ENCODE data around the gene PLOD2. TPM values are rescaled to one million over a fixed set of nuclear protein-coding genes. Genes with fewer than 3 reads are reported as not detected.

PLOD2 gene
- polyA plus RNA-seq, 4 donors, result 17.8 to 118 (median 21.5) TPM

- Histone ChIP-seq H3K4me1 (ENCODE audit: control insufficient read depth in 3 of 3, insufficient read depth in 2 of 3, low read depth in 1 of 3, low read length in 2 of 3) (no peaks in the 10 kb centered on the region), H3K36me3 (ENCODE audit: control insufficient read depth in 3 of 3, insufficient read depth in 2 of 3, low read depth in 1 of 3, low read length in 3 of 3) (peaks cover 0 to 11% (median 3%) of the 10 kb centered on the region in 3 donors), H3K4me3 (ENCODE audit: low read depth in 1 of 3, low read length in 3 of 3) (no peak overlapping the region), H3K9me3 (ENCODE audit: control insufficient read depth in 2 of 2, insufficient read depth in 1 of 2, low read depth in 1 of 2, low read length in 1 of 2) (peaks cover 0 to 2% of the 10 kb centered on the region in 2 donors), H3K27ac (ENCODE audit: low read depth in 1 of 3, low read length in 2 of 3) (no peak overlapping the region), H3K27me3 (ENCODE audit: control insufficient read depth in 3 of 3, insufficient read depth in 3 of 3, low read length in 3 of 3) (no peaks in the 10 kb centered on the region)
- WGBS, 3 donors, result 66 to 87% (median 74%) methylated on average over 2 of the region's 2 CpGs
- no peak for DNase-seq
- FAIRE-seq, result no peak
Observed at GRCh38 chr3:146100180-146100579, 60.8 kb downstream of the PLOD2 start.

GRCh38 chr3:146099316-146099715 lies 61.7 kb downstream of the PLOD2 start:
- DNase-seq (no peak), FAIRE-seq (no peak)
- Histone ChIP-seq H3K36me3 (ENCODE audit: control insufficient read depth in 3 of 3, insufficient read depth in 2 of 3, low read depth in 1 of 3, low read length in 3 of 3) (peaks cover 0 to 11% (median 3%) of the 10 kb centered on the region in 3 donors), H3K4me1 (ENCODE audit: control insufficient read depth in 3 of 3, insufficient read depth in 2 of 3, low read depth in 1 of 3, low read length in 2 of 3) (no peaks in the 10 kb centered on the region), H3K27me3 (ENCODE audit: control insufficient read depth in 3 of 3, insufficient read depth in 3 of 3, low read length in 3 of 3) (no peaks in the 10 kb centered on the region), H3K9me3 (ENCODE audit: control insufficient read depth in 2 of 2, insufficient read depth in 1 of 2, low read depth in 1 of 2, low read length in 1 of 2) (peaks cover 0 to 2% of the 10 kb centered on the region in 2 donors), H3K4me3 (ENCODE audit: low read depth in 1 of 3, low read length in 3 of 3) (no peak overlapping the region), H3K27ac (ENCODE audit: low read depth in 1 of 3, low read length in 2 of 3) (no peak overlapping the region)
- WGBS, 3 donors, result 85 to 90% (median 86%) methylated on average over 9 of the region's 9 CpGs

GRCh38 chr3:146093896-146094295 lies 67.1 kb downstream of the PLOD2 start:
- Histone ChIP-seq H3K36me3 (ENCODE audit: control insufficient read depth in 3 of 3, insufficient read depth in 2 of 3, low read depth in 1 of 3, low read length in 3 of 3) (peaks cover 0 to 2% (median 0%) of the 10 kb centered on the region in 3 donors), H3K27ac (ENCODE audit: low read depth in 1 of 3, low read length in 2 of 3) (no peak overlapping the region), H3K4me1 (ENCODE audit: control insufficient read depth in 3 of 3, insufficient read depth in 2 of 3, low read depth in 1 of 3, low read length in 2 of 3) (peaks cover 0 to 4% (median 0%) of the 10 kb centered on the region in 3 donors), H3K27me3 (ENCODE audit: control insufficient read depth in 3 of 3, insufficient read depth in 3 of 3, low read length in 3 of 3) (no peaks in the 10 kb centered on the region), H3K4me3 (ENCODE audit: low read depth in 1 of 3, low read length in 3 of 3) (no peak overlapping the region), H3K9me3 (ENCODE audit: control insufficient read depth in 2 of 2, insufficient read depth in 1 of 2, low read depth in 1 of 2, low read length in 1 of 2) (peaks cover 0 to 2% of the 10 kb centered on the region in 2 donors)
- WGBS, 3 donors, result 57 to 71% (median 70%) methylated on average over 2 of the region's 2 CpGs
- DNase-seq (no peak), FAIRE-seq (no peak)

- 55 to 61% (median 60%) methylated on average over 1 of the region's 1 CpG for WGBS, 3 donors
- Histone ChIP-seq H3K9me3 (ENCODE audit: control insufficient read depth in 2 of 2, insufficient read depth in 1 of 2, low read depth in 1 of 2, low read length in 1 of 2) (no peaks in the 10 kb centered on the region), H3K36me3 (ENCODE audit: control insufficient read depth in 3 of 3, insufficient read depth in 2 of 3, low read depth in 1 of 3, low read length in 3 of 3) (no peaks in the 10 kb centered on the region), H3K4me3 (ENCODE audit: low read depth in 1 of 3, low read length in 3 of 3) (no peak overlapping the region), H3K27me3 (ENCODE audit: control insufficient read depth in 3 of 3, insufficient read depth in 3 of 3, low read length in 3 of 3) (no peaks in the 10 kb centered on the region), H3K4me1 (ENCODE audit: control insufficient read depth in 3 of 3, insufficient read depth in 2 of 3, low read depth in 1 of 3, low read length in 2 of 3) (peaks cover 0 to 4% (median 0%) of the 10 kb centered on the region in 3 donors), H3K27ac (ENCODE audit: low read depth in 1 of 3, low read length in 2 of 3) (no peak overlapping the region)
- DNase-seq (no peak), FAIRE-seq (no peak)
Observed at GRCh38 chr3:146092230-146092629, 68.8 kb downstream of the PLOD2 start.

GRCh38 chr3:146091397-146091796 lies 69.6 kb downstream of the PLOD2 start:
- Histone ChIP-seq H3K9me3 (ENCODE audit: control insufficient read depth in 2 of 2, insufficient read depth in 1 of 2, low read depth in 1 of 2, low read length in 1 of 2) (no peaks in the 10 kb centered on the region), H3K36me3 (ENCODE audit: control insufficient read depth in 3 of 3, insufficient read depth in 2 of 3, low read depth in 1 of 3, low read length in 3 of 3) (no peaks in the 10 kb centered on the region), H3K4me1 (ENCODE audit: control insufficient read depth in 3 of 3, insufficient read depth in 2 of 3, low read depth in 1 of 3, low read length in 2 of 3) (peaks cover 0 to 4% (median 0%) of the 10 kb centered on the region in 3 donors), H3K27ac (ENCODE audit: low read depth in 1 of 3, low read length in 2 of 3) (no peak overlapping the region), H3K4me3 (ENCODE audit: low read depth in 1 of 3, low read length in 3 of 3) (no peak overlapping the region), H3K27me3 (ENCODE audit: control insufficient read depth in 3 of 3, insufficient read depth in 3 of 3, low read length in 3 of 3) (no peaks in the 10 kb centered on the region)
- 9 to 53% (median 19%) methylated on average over 1 of the region's 1 CpG for WGBS, 3 donors
- FAIRE-seq (no peak), DNase-seq (no peak)

- no peak overlapping the region for H3K4me3 ChIP-seq (ENCODE audit: low read depth in 1 of 3, low read length in 3 of 3)
- H3K36me3 ChIP-seq (ENCODE audit: control insufficient read depth in 3 of 3, insufficient read depth in 2 of 3, low read depth in 1 of 3, low read length in 3 of 3), result no peaks in the 10 kb centered on the region
- peaks cover 0 to 4% (median 0%) of the 10 kb centered on the region in 3 donors for H3K4me1 ChIP-seq (ENCODE audit: control insufficient read depth in 3 of 3, insufficient read depth in 2 of 3, low read depth in 1 of 3, low read length in 2 of 3)
- FAIRE-seq, result no peak
- DNase-seq, result no peak
- no peaks in the 10 kb centered on the region for H3K27me3 ChIP-seq (ENCODE audit: control insufficient read depth in 3 of 3, insufficient read depth in 3 of 3, low read length in 3 of 3)
- WGBS, 3 donors, result 67 to 83% (median 80%) methylated on average over 2 of the region's 2 CpGs
- no peaks in the 10 kb centered on the region for H3K9me3 ChIP-seq (ENCODE audit: control insufficient read depth in 2 of 2, insufficient read depth in 1 of 2, low read depth in 1 of 2, low read length in 1 of 2)
- no peak overlapping the region for H3K27ac ChIP-seq (ENCODE audit: low read depth in 1 of 3, low read length in 2 of 3)
Observed at GRCh38 chr3:146090521-146090920, 70.5 kb downstream of the PLOD2 start.

- Histone ChIP-seq H3K36me3 (ENCODE audit: control insufficient read depth in 3 of 3, insufficient read depth in 2 of 3, low read depth in 1 of 3, low read length in 3 of 3) (no peaks in the 10 kb centered on the region), H3K4me1 (ENCODE audit: control insufficient read depth in 3 of 3, insufficient read depth in 2 of 3, low read depth in 1 of 3, low read length in 2 of 3) (peaks cover 0 to 4% (median 0%) of the 10 kb centered on the region in 3 donors), H3K27ac (ENCODE audit: low read depth in 1 of 3, low read length in 2 of 3) (no peak overlapping the region), H3K27me3 (ENCODE audit: control insufficient read depth in 3 of 3, insufficient read depth in 3 of 3, low read length in 3 of 3) (no peaks in the 10 kb centered on the region), H3K9me3 (ENCODE audit: control insufficient read depth in 2 of 2, insufficient read depth in 1 of 2, low read depth in 1 of 2, low read length in 1 of 2) (no peaks in the 10 kb centered on the region), H3K4me3 (ENCODE audit: low read depth in 1 of 3, low read length in 3 of 3) (no peak overlapping the region)
- FAIRE-seq (peak; percentile 41), DNase-seq (no peak)
- WGBS, 3 donors, result 86 to 91% (median 90%) methylated on average over 2 of the region's 2 CpGs
Observed at GRCh38 chr3:146088840-146089239, 72.1 kb downstream of the PLOD2 start.

- peaks cover 0 to 4% (median 0%) of the 10 kb centered on the region in 3 donors for H3K4me1 ChIP-seq (ENCODE audit: control insufficient read depth in 3 of 3, insufficient read depth in 2 of 3, low read depth in 1 of 3, low read length in 2 of 3)
- H3K36me3 ChIP-seq (ENCODE audit: control insufficient read depth in 3 of 3, insufficient read depth in 2 of 3, low read depth in 1 of 3, low read length in 3 of 3), result peaks cover 0 to 2% (median 0%) of the 10 kb centered on the region in 3 donors
- no peak overlapping the region for H3K4me3 ChIP-seq (ENCODE audit: low read depth in 1 of 3, low read length in 3 of 3)
- FAIRE-seq (no peak), DNase-seq (no peak)
- WGBS, 3 donors, result 68 to 93% (median 80%) methylated on average over 1 of the region's 1 CpG
- H3K9me3 ChIP-seq (ENCODE audit: control insufficient read depth in 2 of 2, insufficient read depth in 1 of 2, low read depth in 1 of 2, low read length in 1 of 2), result no peaks in the 10 kb centered on the region
- no peak overlapping the region for H3K27ac ChIP-seq (ENCODE audit: low read depth in 1 of 3, low read length in 2 of 3)
- no peaks in the 10 kb centered on the region for H3K27me3 ChIP-seq (ENCODE audit: control insufficient read depth in 3 of 3, insufficient read depth in 3 of 3, low read length in 3 of 3)
Observed at GRCh38 chr3:146087116-146087515, 73.9 kb downstream of the PLOD2 start.

GRCh38 chr3:146086211-146086610 lies 74.8 kb downstream of the PLOD2 start:
- H3K4me1 ChIP-seq (ENCODE audit: control insufficient read depth in 3 of 3, insufficient read depth in 2 of 3, low read depth in 1 of 3, low read length in 2 of 3), result no peaks in the 10 kb centered on the region
- no peaks in the 10 kb centered on the region for H3K27me3 ChIP-seq (ENCODE audit: control insufficient read depth in 3 of 3, insufficient read depth in 3 of 3, low read length in 3 of 3)
- WGBS, 3 donors, result 66 to 76% (median 68%) methylated on average over 3 of the region's 3 CpGs
- no peak for DNase-seq
- no peak overlapping the region for H3K4me3 ChIP-seq (ENCODE audit: low read depth in 1 of 3, low read length in 3 of 3)
- no peak for FAIRE-seq
- no peak overlapping the region for H3K27ac ChIP-seq (ENCODE audit: low read depth in 1 of 3, low read length in 2 of 3)
- peaks cover 0 to 2% (median 0%) of the 10 kb centered on the region in 3 donors for H3K36me3 ChIP-seq (ENCODE audit: control insufficient read depth in 3 of 3, insufficient read depth in 2 of 3, low read depth in 1 of 3, low read length in 3 of 3)
- no peaks in the 10 kb centered on the region for H3K9me3 ChIP-seq (ENCODE audit: control insufficient read depth in 2 of 2, insufficient read depth in 1 of 2, low read depth in 1 of 2, low read length in 1 of 2)
